Fibroblast of peridontal ligament (primary cell): ENCODE results near the gene UGT2B17.

ENCODE experiments used
- DNase-seq: peaks from one replicate; pipeline ENCODE4 v3.0.0-alpha.2; 2010; ENCODE audit errors: extremely low read depth

The UGT2B17 gene

DNA sequence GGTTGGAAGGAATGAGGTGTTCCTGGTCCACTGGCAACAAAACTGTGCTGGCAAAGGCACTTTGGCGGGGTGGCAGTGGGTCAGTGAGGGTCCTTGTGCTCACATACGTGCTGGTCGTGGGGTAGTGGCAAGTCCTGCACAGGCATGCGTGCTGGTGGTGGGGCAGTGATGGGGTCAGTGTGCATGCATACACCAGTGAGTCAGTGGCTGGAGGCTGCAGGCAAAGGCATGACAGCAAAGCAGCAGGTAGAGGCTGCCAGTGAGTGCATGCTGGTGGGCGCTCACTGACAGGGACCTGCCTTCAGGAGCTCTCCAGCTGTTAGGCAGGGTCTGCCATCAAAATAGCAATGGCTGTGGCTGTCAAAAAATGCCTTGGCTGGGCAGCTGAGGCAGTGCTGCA is 86.8 kb downstream of the UGT2B17 start:
- DNase-seq = no peak
